Prostate gland (tissue), 2 donors: Measurements from ENCODE around the gene SNX3.
A peak's percentile ranks its signal among the peaks of the same experiment; 100 is the strongest.

Experiments
- POLR2A ChIP-seq: fragments of 450-650 bp; IDR thresholded peaks from one replicate; pipeline ENCODE4 v1.6.1; 2016; ENCODE audit warnings: antibody characterized with exemption, mild to moderate bottlenecking
- POLR2AphosphoS5 ChIP-seq: sonication (generic); formaldehyde crosslinking; IDR thresholded peaks from one replicate; pipeline ENCODE4 v1.6.1; 2017; ENCODE audit warnings: antibody characterized with exemption
- TF ChIP-seq, protein P1 (sequence below), 4 experiments: fragments of 200-600 bp in 2 of 4; fragments of 450-650 bp in 2 of 4; sonication (generic) in 2 of 4; IDR thresholded peaks; 1 replicate in 3 of 4; 2 replicates in 1 of 4; pipeline ENCODE4 v1.5.1; 2016 to 2019; ENCODE audit warnings: antibody characterized with exemption in 4 of 4, mild to moderate bottlenecking in 2 of 4, moderate library complexity in 2 of 4

DNA sequence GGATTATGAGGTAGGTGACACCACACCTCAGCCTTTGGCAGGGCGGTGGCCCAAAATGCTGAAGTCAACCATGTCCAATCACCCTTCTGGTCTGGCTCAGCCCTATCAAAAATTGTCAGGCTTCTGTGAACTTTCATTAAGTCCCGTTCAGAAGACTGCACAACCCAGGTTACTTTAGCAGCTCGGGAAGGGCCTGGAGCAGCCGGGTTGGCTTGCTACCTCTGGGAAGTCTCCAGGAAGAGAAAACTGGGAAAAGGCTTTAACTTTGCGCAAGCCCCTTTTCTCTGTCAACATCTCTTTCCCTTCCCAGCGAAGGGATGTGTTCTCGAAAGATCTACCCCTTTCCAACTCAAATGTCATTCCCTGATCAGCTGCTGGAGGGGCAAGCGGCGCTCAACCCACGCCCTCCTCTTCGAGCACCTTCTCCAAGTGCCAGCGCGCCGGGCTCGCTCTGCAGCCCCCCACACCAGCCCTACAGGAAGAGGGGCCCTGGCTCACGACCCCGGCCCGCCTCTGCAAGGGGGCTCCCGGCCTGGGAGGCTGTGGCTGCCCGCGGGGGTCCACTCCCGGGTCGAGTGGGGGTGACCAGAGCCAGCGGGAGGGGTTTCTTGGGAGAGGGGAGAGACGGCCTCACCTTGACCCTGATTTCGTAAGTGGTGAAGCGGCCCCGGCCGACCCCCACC is 573 bp downstream of the SNX3 start:
- TF ChIP-seq POLR2A (peak; percentile 20), POLR2AphosphoS5 (peak; percentile 67)
- TF ChIP-seq, protein P1, sequence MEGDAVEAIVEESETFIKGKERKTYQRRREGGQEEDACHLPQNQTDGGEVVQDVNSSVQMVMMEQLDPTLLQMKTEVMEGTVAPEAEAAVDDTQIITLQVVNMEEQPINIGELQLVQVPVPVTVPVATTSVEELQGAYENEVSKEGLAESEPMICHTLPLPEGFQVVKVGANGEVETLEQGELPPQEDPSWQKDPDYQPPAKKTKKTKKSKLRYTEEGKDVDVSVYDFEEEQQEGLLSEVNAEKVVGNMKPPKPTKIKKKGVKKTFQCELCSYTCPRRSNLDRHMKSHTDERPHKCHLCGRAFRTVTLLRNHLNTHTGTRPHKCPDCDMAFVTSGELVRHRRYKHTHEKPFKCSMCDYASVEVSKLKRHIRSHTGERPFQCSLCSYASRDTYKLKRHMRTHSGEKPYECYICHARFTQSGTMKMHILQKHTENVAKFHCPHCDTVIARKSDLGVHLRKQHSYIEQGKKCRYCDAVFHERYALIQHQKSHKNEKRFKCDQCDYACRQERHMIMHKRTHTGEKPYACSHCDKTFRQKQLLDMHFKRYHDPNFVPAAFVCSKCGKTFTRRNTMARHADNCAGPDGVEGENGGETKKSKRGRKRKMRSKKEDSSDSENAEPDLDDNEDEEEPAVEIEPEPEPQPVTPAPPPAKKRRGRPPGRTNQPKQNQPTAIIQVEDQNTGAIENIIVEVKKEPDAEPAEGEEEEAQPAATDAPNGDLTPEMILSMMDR (IDR thresholded peaks at IDR 0.05), result no peak
